GM12878 (cell line): Measurements from ENCODE around the gene SSMEM1. TPM values are rescaled to one million over a fixed set of nuclear protein-coding genes. Genes with fewer than 3 reads are reported as not detected.

Experiments
- ATAC-seq: fragments of 200-7000 bp; cut with Tn5 transposase; 3 replicates; pipeline ENCODE4 v1.9.1; 2020; ENCODE audit warnings: mild to moderate bottlenecking, moderate library complexity
- BruUV-seq: library from RNA; stranded (reverse); fragments of 400-500 nt; replicated peaks from 2 replicates; lab custom pipeline; 2021; lab: Mats Ljungman, UMichigan
- CTCF ChIA-PET: fragments of 300-600 bp; sonication (Branson Sonifier 250); formaldehyde crosslinking; extraction: SDS; loops from one replicate; lab custom pipeline; 2021; ENCODE audit warnings: inconsistent platforms; lab: Yijun Ruan, JAX
- POLR2A ChIA-PET: fragments of 350-600 bp; formaldehyde crosslinking; extraction: SDS; loops from one replicate; lab custom pipeline; 2021; ENCODE audit warnings: inconsistent platforms; lab: Charles Lee
- RAD21 ChIA-PET: fragments of 300-600 bp; sonication (Branson Sonifier 250); formaldehyde crosslinking; loops from one replicate; lab custom pipeline; 2023; ENCODE audit warnings: antibody characterized with exemption; ENCODE audit not compliant: unreplicated experiment; lab: Charles Lee
- SMC1A ChIA-PET: fragments of 300-600 bp; sonication (Branson Sonifier 250); formaldehyde crosslinking; loops from one replicate; lab custom pipeline; 2023; ENCODE audit not compliant: unreplicated experiment, uncharacterized antibody; lab: Charles Lee
- DNase-seq: peaks from one replicate; pipeline ENCODE4 v3.0.0-alpha.2; 2011; ENCODE audit warnings: low read depth, low spot score
- FAIRE-seq: peaks from 3 replicates; lab custom pipeline; 2011; peaks lifted over from hg19 to GRCh38; lab: Jason Lieb, UNC
- H2AFZ ChIP-seq: 2 replicates; pipeline ENCODE4 v1.6.0; 2011; ENCODE audit warnings: low read depth, low read length, control low read depth; ENCODE audit not compliant: control insufficient read depth
- H3K27ac ChIP-seq: 2 replicates; pipeline ENCODE4 v1.5.1; 2011; ENCODE audit warnings: control low read depth; ENCODE audit not compliant: control insufficient read depth, insufficient read depth
- H3K27me3 ChIP-seq, 2 experiments: replicated peaks in 1 of 2; 2 replicates each; pipeline versions ENCODE4 v1.6.0 to v1.6.1; 2011; ENCODE audit warnings: low read length in 1 of 2; ENCODE audit not compliant: control insufficient read depth in 2 of 2, insufficient read depth in 2 of 2
- H3K36me3 ChIP-seq, 2 experiments: 2 replicates each; pipeline ENCODE4 v1.5.1; 2011; ENCODE audit warnings: low read length in 1 of 2; ENCODE audit not compliant: control insufficient read depth in 2 of 2, insufficient read depth in 2 of 2
- H3K4me1 ChIP-seq: 2 replicates; pipeline ENCODE4 v1.6.1; 2011; ENCODE audit warnings: mild to moderate bottlenecking, low read length, moderate library complexity, mixed read lengths; ENCODE audit not compliant: control insufficient read depth, insufficient read depth
- H3K4me2 ChIP-seq: 2 replicates; pipeline ENCODE4 v1.6.0; 2011; ENCODE audit warnings: control low read depth; ENCODE audit not compliant: control insufficient read depth, insufficient read depth
- H3K4me3 ChIP-seq: fragments of 200-600 bp; sonication (generic); 2 replicates; pipeline ENCODE4 v1.5.1; 2016
- H3K79me2 ChIP-seq: 2 replicates; pipeline ENCODE4 v1.6.0; 2011; ENCODE audit warnings: low read length; ENCODE audit not compliant: control insufficient read depth, insufficient read depth
- H3K9ac ChIP-seq: 2 replicates; pipeline ENCODE4 v1.8.0; 2011; ENCODE audit warnings: low read length, control low read depth, mixed read lengths; ENCODE audit not compliant: control insufficient read depth, insufficient read depth
- H3K9me3 ChIP-seq: replicated peaks from 3 replicates; pipeline ENCODE4 v1.5.1; 2011; ENCODE audit warnings: mild to moderate bottlenecking, low read length; ENCODE audit not compliant: control insufficient read depth, insufficient read depth
- H4K20me1 ChIP-seq: 2 replicates; pipeline ENCODE4 v1.6.0; 2011; ENCODE audit not compliant: control insufficient read depth, insufficient read depth
- ASH2L ChIP-seq: fragments of 300-600, 200-600 bp; sonication (generic); IDR thresholded peaks from 2 replicates; pipeline ENCODE4 v1.6.1; 2017; ENCODE audit warnings: low read depth, mild to moderate bottlenecking, borderline replicate concordance
- BRCA1 ChIP-seq: IDR thresholded peaks from 2 replicates; pipeline ENCODE4 v1.6.1; 2011; ENCODE audit warnings: low read depth, low read length, improper control_type of control experiment
- DPF2 ChIP-seq: fragments of 450-650 bp; IDR thresholded peaks from 2 replicates; pipeline ENCODE4 v1.6.1; 2017; ENCODE audit warnings: mild to moderate bottlenecking
- FOS ChIP-seq: IDR thresholded peaks from 3 replicates; pipeline ENCODE4 v1.6.1; 2011; ENCODE audit warnings: borderline replicate concordance; ENCODE audit not compliant: insufficient read length; ENCODE audit errors: extremely low read depth
- IKZF2 ChIP-seq, 2 experiments: fragments of 450-650 bp; IDR thresholded peaks; 2 replicates each; pipeline ENCODE4 v1.6.1; 2017; ENCODE audit warnings: mild to moderate bottlenecking in 2 of 2, moderate library complexity in 2 of 2
- LARP7 ChIP-seq: fragments of 450-650 bp; IDR thresholded peaks from 2 replicates; pipeline ENCODE4 v1.6.1; 2017; ENCODE audit warnings: mild to moderate bottlenecking
- NFXL1 ChIP-seq: fragments of 450-650 bp; IDR thresholded peaks from 2 replicates; pipeline ENCODE4 v1.6.1; 2017; ENCODE audit warnings: antibody characterized with exemption, mild to moderate bottlenecking, borderline replicate concordance
- NR2C2 ChIP-seq: IDR thresholded peaks from 2 replicates; pipeline ENCODE4 v1.6.1; 2011; ENCODE audit warnings: borderline replicate concordance, low read depth; ENCODE audit not compliant: control insufficient read depth, insufficient read length
- PAX5 ChIP-seq: IDR thresholded peaks from 2 replicates; pipeline ENCODE4 v1.6.1; 2011; ENCODE audit warnings: low read depth, low read length, borderline replicate concordance
- PML ChIP-seq: IDR thresholded peaks from 2 replicates; pipeline ENCODE4 v1.6.1; 2012; ENCODE audit warnings: low read length, inconsistent platforms
- RFX5 ChIP-seq: IDR thresholded peaks from 2 replicates; pipeline ENCODE4 v1.6.1; 2011; ENCODE audit warnings: low read depth, low read length, improper control_type of control experiment
- SIX5 ChIP-seq: IDR thresholded peaks from 2 replicates; pipeline ENCODE4 v1.6.1; 2011; ENCODE audit warnings: mild to moderate bottlenecking, low read depth, low read length, moderate library complexity; ENCODE audit not compliant: severe bottlenecking
- SP1 ChIP-seq: IDR thresholded peaks from one replicate; pipeline ENCODE4 v1.6.1; 2011; ENCODE audit warnings: low read depth, low read length
- STAT3 ChIP-seq: IDR thresholded peaks from 2 replicates; pipeline ENCODE4 v1.6.1; 2011; ENCODE audit warnings: low read depth, low read length, improper control_type of control experiment
- ZNF24 ChIP-seq: fragments of 450-650 bp; IDR thresholded peaks from 2 replicates; pipeline ENCODE4 v1.6.1; 2017; ENCODE audit warnings: antibody characterized with exemption, mild to moderate bottlenecking
- ZNF274 ChIP-seq: IDR thresholded peaks from one replicate; pipeline ENCODE4 v1.8.0; 2011; ENCODE audit not compliant: insufficient read length, insufficient read depth
- WGBS: methylation state at CpG from one replicate; pipeline ENCODE4 v1.1.6; 2016; ENCODE audit warnings: low lambda C conversion rate; ENCODE audit not compliant: insufficient replicate concordance, insufficient coverage; ENCODE audit errors: missing lambda C conversion rate; 5-methylcytosine and 5-hydroxymethylcytosine counted together
- in situ Hi-C: fragments of 300-500 bp; cut with MboI; formaldehyde crosslinking; loops from 9 replicates; pipeline ENCODE4 v1.14.3; 2018; ENCODE audit warnings: mixed read lengths
- intact Hi-C: fragments of 100-400 bp; cut with micrococcal nuclease; formaldehyde crosslinking; loops from one replicate; pipeline ENCODE4 v1.14.2; 2022; ENCODE audit not compliant: unreplicated experiment
- polyA plus RNA-seq, 11 experiments: library from polyadenylated mRNA; depleted of rRNA in 4 of 11; unstranded in 6 of 11; stranded (reverse) in 5 of 11; fragments of >200 nt; fragmentation: Nextera tagmentation in 4 of 11; fragmentation: Illumina TruSeq in 1 of 11; extraction: Ambion mirVana in 4 of 11; extraction: Trizol in 1 of 11; gene quantifications; 1 replicate in 1 of 11; 2 replicates in 10 of 11; pipeline versions ENCODE4 v1.2.1 to v1.2.3, GENCODE V29; 2011 to 2016; ENCODE audit warnings: inconsistent platforms in 2 of 11, missing spikeins in 2 of 11, low read depth in 1 of 11
- total RNA-seq, 4 experiments: library from RNA; depleted of rRNA in 3 of 4; stranded (reverse); fragments of >200 nt in 3 of 4; fragmentation: Illumina TruSeq in 1 of 4; extraction: Trizol in 1 of 4; gene quantifications; 2 replicates each; pipeline versions ENCODE4 v1.2.1 to v1.2.3, GENCODE V29; 2013 to 2021
- TF ChIP-seq, protein P1 (sequence below): fragments of 450-650 bp; IDR thresholded peaks from 2 replicates; pipeline ENCODE4 v1.6.1; 2014; ENCODE audit warnings: mild to moderate bottlenecking

SSMEM1 gene
- total and polyA plus RNA-seq, 10 of the 15 experiments (the other 5 are each of a cell fraction or from before 2014, with no cell fraction given): not detected

DNA sequence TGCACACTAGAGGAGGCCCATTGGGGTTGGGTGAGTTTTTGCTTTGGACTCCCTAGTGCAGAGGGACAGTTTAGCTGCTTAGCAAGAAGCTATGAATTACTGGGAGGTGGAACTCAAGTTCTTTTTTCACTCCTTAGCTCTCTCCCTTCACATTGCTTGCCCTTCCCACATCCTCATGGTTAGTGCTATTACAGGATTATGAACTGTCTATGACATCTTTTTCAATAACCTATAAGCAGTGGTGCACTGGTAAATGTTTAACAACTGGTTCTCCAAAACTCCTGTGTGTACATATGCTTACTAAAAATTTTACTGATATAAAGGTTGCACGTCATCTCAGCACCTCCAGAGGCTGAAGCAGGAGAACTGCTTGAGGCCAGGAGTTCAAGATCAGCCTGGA is 6.2 kb downstream of the SSMEM1 start:
- BruUV-seq: no TSS peak
- H3K27ac ChIP-seq: no peak overlapping the region
- ChIA-PET RAD21 (interaction anchor here (0.7 kb wide), 1 partner anchor 125 kb away, joined by 4 read pairs; no protein-coding TSS in a partner anchor), CTCF (interaction anchor here (0.6 kb wide), 1 partner anchor 1506 kb away, joined by 4 read pairs; no protein-coding TSS in a partner anchor), POLR2A (interaction anchor here (1.5 kb wide), 1 partner anchor 9 kb away, joined by 5 read pairs; the partner anchor contains the start of gene TMEM209), SMC1A (interaction anchor here (0.5 kb wide), 1 partner anchor 248 kb away, joined by 3 read pairs; no protein-coding TSS in a partner anchor)
- peak; percentile 55 for ATAC-seq
- H3K79me2 ChIP-seq: no peaks in the 10 kb centered on the region
- H3K36me3 ChIP-seq: no peaks in the 10 kb centered on the region
- no peak for DNase-seq
- in situ Hi-C loops: no loop called here
- H2AFZ ChIP-seq: no peak overlapping the region
- 65% methylated on average over 1 of the region's 1 CpG for WGBS
- TF ChIP-seq ZNF24 (no peak), ZNF274 (no peak), BRCA1 (no peak), NFXL1 (no peak), SIX5 (no peak), FOS (no peak), ASH2L (no peak), IKZF2 (IDR thresholded peaks at IDR 0.05) (no peak), PML (no peak), STAT3 (no peak), RFX5 (no peak), LARP7 (no peak), PAX5 (no peak), SP1 (no peak), NR2C2 (no peak), DPF2 (no peak)
- TF ChIP-seq, protein P1, sequence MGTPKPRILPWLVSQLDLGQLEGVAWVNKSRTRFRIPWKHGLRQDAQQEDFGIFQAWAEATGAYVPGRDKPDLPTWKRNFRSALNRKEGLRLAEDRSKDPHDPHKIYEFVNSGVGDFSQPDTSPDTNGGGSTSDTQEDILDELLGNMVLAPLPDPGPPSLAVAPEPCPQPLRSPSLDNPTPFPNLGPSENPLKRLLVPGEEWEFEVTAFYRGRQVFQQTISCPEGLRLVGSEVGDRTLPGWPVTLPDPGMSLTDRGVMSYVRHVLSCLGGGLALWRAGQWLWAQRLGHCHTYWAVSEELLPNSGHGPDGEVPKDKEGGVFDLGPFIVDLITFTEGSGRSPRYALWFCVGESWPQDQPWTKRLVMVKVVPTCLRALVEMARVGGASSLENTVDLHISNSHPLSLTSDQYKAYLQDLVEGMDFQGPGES: no peak
- intact Hi-C loops: loop anchor here (10.0 kb wide), 1 partner anchor 61 kb away; no protein-coding TSS in a partner anchor
- no peak overlapping the region for H3K9ac ChIP-seq
- no peaks in the 10 kb centered on the region for H3K27me3 ChIP-seq
- no peaks in the 10 kb centered on the region for H3K4me1 ChIP-seq
- H4K20me1 ChIP-seq: no peaks in the 10 kb centered on the region
- H3K4me2 ChIP-seq: no peak overlapping the region
- no peak overlapping the region for H3K4me3 ChIP-seq
- FAIRE-seq: no peak
- H3K9me3 ChIP-seq: no peaks in the 10 kb centered on the region
